ENCODE results near the gene GCNT2.
"Not testable (repeated sequence)": the region's sequence is repeated elsewhere in the genome, so short reads cannot be mapped to it uniquely, and the experiment has no call there.

Gene GCNT2

DNA sequence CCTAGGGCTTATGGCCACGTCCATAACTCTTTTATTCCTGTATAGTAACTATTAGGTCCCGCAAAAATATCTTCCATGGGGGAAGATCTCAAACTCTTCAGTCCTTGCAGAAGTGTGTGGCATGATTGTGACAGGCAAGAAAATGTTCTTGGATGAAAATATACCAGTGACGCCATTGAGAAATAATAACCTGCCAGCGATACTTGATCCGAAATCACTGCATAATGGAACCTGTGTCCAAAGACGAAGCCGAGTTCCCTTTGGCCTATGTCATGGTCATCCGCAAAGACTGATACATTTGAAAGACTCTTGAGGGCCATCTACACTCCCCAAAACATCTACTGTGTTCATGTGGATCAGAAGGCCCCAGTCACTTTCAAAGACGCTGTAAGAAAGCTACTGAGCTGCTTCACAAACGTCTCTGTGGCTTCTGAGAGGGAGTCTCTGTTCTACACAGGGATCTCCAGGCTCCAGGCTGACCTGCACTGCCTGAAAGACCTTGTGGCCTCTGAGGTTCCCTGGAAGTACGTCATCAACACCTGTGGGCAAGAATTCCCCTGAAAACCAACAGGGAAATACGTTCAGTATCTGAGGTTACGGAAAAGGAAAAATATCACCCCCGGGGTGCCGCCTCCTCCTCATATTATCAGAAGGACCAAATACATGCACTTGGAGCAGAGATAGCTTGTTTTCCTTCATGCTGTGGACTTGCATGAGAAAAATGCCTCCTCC, 6.9 kb upstream of the GCNT2 start:
- DNase-seq = no peak

DNA sequence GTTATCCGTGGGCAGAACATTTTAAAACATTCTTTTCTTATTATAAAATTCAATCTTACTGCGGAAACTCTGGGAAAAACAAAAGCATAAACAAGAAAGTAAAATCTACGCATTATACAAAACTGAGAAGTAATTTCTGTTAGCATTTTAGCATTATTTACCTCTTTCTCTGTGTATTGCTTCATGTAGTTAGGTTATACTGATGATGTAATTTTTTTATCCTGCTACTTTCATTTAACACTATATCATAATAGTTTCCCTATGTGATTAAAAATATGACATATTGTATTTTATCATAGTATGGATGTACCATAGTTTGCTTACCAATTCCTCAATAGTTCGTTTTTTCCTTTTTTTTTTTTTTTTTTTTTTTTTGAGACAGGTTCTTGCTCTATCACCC, 4.2 kb upstream of the GCNT2 start:
- DNase-seq = no peak

GRCh38 chr6:10518557-10519407, 2.4 kb upstream of the GCNT2 start:
- DNase-seq = peak; percentile 23

DNA sequence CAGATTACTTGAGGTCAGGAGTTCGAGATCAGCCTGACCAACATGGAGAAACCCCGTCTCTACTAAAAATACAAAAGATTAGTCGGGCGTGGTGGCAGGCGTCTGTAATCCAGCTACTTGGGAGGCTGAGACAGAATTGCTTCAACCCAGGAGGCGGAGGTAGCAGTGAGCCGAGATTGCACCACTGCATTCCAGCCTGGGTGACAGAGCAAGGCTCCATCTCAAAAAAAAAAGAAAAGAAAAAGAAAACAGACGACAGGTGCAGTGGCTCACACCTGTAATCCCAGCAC, 1.8 kb upstream of the GCNT2 start:
- not testable (repeated sequence) for DNase-seq

GRCh38 chr6:10520468-10520867, 683 bp upstream of the GCNT2 start:
- no peak for DNase-seq

- no peak for DNase-seq
Observed at GRCh38 chr6:10522929-10523573, 1.9 kb downstream of the GCNT2 start.

DNA sequence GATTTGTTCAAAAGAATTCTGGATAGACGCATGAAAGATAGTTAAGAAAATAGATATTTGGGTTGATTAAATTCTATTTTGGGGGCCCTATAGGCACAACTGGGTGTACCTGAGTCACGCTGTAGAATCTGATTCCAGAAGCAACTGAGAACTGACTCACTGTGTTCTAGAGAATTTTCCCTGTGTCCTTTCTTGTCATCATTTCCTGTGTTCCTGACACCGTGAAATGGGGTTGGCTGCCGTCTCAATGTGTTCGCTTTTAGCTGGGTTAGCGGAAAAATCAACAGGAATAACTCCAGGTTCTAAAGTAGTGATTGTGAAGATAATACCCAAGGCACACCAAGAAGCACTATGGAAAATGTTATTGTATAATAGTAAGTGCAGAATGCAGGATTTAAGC, 5.0 kb downstream of the GCNT2 start:
- DNase-seq = no peak

DNA sequence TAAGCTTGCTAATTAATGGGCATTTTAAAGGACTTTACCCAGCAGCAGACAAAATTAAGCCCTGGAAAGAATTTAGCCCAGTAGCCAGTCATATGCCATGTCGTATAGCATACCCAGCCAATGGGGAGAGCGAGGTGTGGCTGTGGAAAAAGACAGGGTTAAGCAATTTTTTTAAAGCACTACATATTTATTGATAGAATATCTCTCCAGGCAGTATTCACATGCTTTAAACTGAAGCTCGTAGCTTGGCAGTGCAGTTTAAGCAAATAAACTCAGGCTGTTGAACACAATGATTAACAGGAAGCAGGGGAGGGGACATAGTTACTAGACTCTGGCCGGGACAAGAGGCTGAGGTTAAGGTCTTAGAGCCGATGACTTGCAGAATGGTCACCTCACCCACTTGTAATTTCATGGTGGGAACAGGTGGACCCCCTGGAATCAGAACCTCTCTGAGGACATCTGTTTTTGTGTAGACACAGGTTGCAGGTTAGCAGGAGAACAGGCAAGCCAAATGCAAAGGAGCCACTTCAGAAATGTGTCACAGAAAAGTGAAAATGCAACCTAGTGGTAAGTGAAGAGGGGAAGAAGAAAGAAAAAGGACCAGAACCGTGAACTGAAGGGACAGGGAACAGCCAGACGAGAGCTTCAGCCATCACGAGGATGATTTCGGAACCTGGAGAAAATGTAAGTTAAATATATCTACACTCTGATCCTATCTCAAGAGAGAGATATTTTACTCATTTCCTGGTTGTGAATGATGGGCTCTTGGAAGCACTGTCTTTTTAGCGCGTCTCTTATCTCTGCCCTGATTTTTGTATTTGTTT, 7.2 kb downstream of the GCNT2 start:
- peak; percentile 43 for DNase-seq

DNA sequence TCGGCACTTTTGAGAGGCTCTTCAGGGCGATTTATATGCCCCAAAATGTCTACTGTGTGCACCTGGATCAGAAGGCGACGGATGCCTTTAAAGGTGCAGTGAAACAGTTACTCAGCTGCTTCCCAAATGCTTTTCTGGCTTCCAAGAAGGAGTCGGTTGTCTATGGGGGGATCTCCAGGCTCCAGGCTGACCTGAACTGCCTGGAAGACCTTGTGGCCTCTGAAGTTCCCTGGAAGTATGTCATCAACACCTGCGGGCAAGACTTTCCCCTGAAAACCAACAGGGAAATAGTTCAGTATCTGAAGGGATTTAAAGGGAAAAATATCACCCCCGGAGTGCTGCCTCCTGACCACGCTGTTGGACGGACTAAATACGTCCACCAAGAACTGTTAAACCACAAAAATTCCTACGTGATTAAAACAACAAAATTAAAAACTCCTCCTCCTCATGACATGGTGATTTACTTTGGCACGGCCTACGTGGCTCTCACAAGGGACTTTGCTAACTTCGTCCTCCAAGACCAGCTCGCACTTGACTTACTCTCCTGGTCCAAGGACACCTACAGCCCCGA, 8.2 kb downstream of the GCNT2 start:
- DNase-seq = no peak

- not testable (repeated sequence) for DNase-seq
Observed at GRCh38 chr6:10529828-10530374, 8.8 kb downstream of the GCNT2 start.

DNA sequence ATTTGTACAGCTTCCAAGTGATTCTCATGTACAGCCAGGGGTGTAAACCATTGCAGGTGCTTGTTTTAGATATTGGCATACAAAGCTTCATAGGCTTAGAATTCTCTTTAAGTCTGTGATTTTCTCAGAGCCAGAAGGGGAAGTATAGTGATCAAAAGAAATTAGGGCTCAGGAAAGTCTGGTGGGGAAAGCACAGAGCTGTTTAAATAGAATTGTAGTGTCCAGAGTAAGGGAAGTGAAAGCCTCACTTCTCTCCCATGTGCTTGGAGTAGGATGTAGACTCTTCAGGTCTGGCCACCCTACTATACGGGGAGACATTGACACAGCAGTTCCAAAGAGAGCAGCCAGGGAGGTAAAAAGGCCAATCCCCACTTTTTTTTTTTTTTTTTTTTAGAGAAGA, 10.4 kb downstream of the GCNT2 start:
- DNase-seq = no peak

GRCh38 chr6:10531942-10532341, 10.8 kb downstream of the GCNT2 start:
- DNase-seq = no peak

DNA sequence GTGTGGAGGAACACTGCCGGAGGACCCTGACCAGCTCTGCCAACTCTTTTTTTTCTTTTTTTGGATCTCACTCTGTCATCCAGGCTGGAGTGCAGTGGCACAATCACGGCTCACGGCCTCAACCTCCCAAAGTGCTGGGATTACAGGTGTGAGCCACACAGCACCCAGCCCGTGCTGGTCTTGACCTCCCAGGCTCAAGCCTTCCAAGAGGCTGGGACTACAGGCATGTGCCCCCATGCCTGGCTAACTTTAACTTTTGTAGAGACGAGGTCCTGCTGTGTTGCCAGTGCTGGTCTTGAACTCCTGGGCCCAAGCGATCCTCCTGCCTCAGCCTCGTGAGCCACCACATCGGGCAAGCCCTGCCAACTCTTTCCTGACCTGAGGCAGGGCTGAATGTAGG, 11.2 kb downstream of the GCNT2 start:
- no peak for DNase-seq

- no peak for DNase-seq
Observed at GRCh38 chr6:10534419-10534762, 13.2 kb downstream of the GCNT2 start.

GRCh38 chr6:10535193-10535592, 14.0 kb downstream of the GCNT2 start:
- DNase-seq = no peak

DNA sequence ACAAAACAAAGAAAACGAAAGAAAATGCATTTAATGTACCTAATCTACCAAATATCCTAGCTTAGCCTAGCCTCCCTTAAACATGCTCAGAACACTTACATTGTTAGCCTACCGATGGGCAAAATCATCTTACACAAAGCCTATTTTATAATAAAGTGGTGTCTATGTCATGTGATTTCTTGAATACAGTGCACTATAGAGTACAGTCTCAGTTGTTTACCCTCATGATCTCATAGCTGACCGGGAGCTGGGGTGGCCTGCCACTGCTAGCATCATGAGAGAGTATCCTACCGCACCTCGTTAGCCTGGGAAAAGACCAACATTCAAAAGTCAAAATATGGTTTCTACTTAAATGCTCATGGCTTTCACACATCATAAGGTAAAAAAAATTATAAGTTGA, 16.6 kb downstream of the GCNT2 start:
- DNase-seq = no peak

- DNase-seq = no peak
Observed at GRCh38 chr6:10540073-10540746, 19.1 kb downstream of the GCNT2 start.

- DNase-seq = no peak
Observed at GRCh38 chr6:10541591-10541990, 20.4 kb downstream of the GCNT2 start.

DNA sequence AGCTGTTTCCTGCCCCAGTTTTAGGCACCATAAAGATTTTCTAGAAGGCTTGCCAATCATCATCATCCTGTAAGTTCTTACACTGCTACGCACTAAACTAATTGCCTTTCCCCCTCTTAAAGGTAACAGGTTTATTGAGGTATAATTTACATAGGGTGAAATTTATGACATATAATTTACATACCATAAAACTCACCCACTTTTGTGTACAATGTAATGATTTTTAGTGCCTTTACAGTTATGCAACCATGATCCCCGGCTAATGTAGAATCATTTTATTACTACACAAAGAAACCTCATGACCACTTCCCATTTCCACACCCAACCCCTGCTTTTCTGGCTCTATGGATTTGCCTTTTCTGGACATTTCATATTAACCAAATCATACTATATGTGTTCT, 21.1 kb downstream of the GCNT2 start:
- DNase-seq = peak; percentile 75

GRCh38 chr6:10543488-10543887, 22.3 kb downstream of the GCNT2 start:
- no peak for DNase-seq

GRCh38 chr6:10545482-10545881, 24.3 kb downstream of the GCNT2 start:
- no peak for DNase-seq

GRCh38 chr6:10547809-10548208, 26.7 kb downstream of the GCNT2 start:
- no peak for DNase-seq

Measured in NCI-H526 treated with DMSO at 0.1 percent for 48 hours (cell line).